GM21381 (cell line): ENCODE data around the gene PPP1R12B.
A peak's percentile ranks its signal among the peaks of the same experiment; 100 is the strongest.
"Not testable (repeated sequence)": the region's sequence is repeated elsewhere in the genome, so short reads cannot be mapped to it uniquely, and the experiment has no call there.

Source experiments
- ATAC-seq: cut with Tn5 transposase; IDR thresholded peaks from one replicate; pipeline ENCODE4 v1.9.1; 2021; ENCODE audit warnings: mild to moderate bottlenecking, moderate library complexity; ENCODE audit not compliant: unreplicated experiment

The PPP1R12B gene

GRCh38 chr1:202596638-202597037 is 248.1 kb downstream of the PPP1R12B start:
- ATAC-seq = no peak

GRCh38 chr1:202597090-202597761 is 248.7 kb downstream of the PPP1R12B start:
- no peak for ATAC-seq

GRCh38 chr1:202599669-202600431 is 251.4 kb downstream of the PPP1R12B start:
- ATAC-seq = no peak

GRCh38 chr1:202600432-202601041 is 252.0 kb downstream of the PPP1R12B start:
- no peak for ATAC-seq

GRCh38 chr1:202603435-202603834 is 254.9 kb downstream of the PPP1R12B start:
- ATAC-seq = no peak

- no peak for ATAC-seq
Measured at GRCh38 chr1:202605515-202605914, 257.0 kb downstream of the PPP1R12B start.

- ATAC-seq = not testable (repeated sequence)
Measured at GRCh38 chr1:202612036-202612435, 263.5 kb downstream of the PPP1R12B start.

- ATAC-seq = no peak
Measured at GRCh38 chr1:202613571-202613970, 265.1 kb downstream of the PPP1R12B start.

- not testable (repeated sequence) for ATAC-seq
Measured at GRCh38 chr1:202614363-202615207, 266.1 kb downstream of the PPP1R12B start.

GRCh38 chr1:202615208-202615500 is 266.7 kb downstream of the PPP1R12B start:
- ATAC-seq = peak; percentile 13

- ATAC-seq = peak; percentile 71
Measured at GRCh38 chr1:202615501-202616354, 267.2 kb downstream of the PPP1R12B start.

- ATAC-seq = peak; percentile 18
Measured at GRCh38 chr1:202616355-202616915, 267.9 kb downstream of the PPP1R12B start.

GRCh38 chr1:202619012-202619411 is 270.5 kb downstream of the PPP1R12B start:
- not testable (repeated sequence) for ATAC-seq

- no peak for ATAC-seq
Measured at GRCh38 chr1:202619505-202619904, 271.0 kb downstream of the PPP1R12B start.

- ATAC-seq = not testable (repeated sequence)
Measured at GRCh38 chr1:202620036-202620435, 271.5 kb downstream of the PPP1R12B start.

GRCh38 chr1:202621446-202621845 is 272.9 kb downstream of the PPP1R12B start:
- no peak for ATAC-seq

GRCh38 chr1:202622388-202622787 is 273.9 kb downstream of the PPP1R12B start:
- no peak for ATAC-seq

GRCh38 chr1:202623075-202623474 is 274.6 kb downstream of the PPP1R12B start:
- no peak for ATAC-seq

GRCh38 chr1:202623476-202623875 is 275.0 kb downstream of the PPP1R12B start:
- not testable (repeated sequence) for ATAC-seq
